A172 (cell line): ENCODE results near the gene MTFMT. TPM values are rescaled to one million over a fixed set of nuclear protein-coding genes. Genes with fewer than 3 reads are reported as not detected.

Experiments
- DNase-seq: peaks from one replicate; pipeline ENCODE4 v3.0.0-alpha.2; 2015; ENCODE audit warnings: low spot score
- total RNA-seq: library from RNA; depleted of rRNA; stranded (reverse); fragments of >200 nt; shearing (Covaris generic); gene quantifications from 2 replicates; pipeline ENCODE4 v1.2.3, GENCODE V29; 2014; rRNA removed

The MTFMT gene
- total RNA-seq, 1 experiment from 2014 or later: 47.1 TPM

- no peak for DNase-seq
These were observed 42.3 kb downstream of the MTFMT start for GRCh38 chr15:64987136-64987535.

- DNase-seq: peak; percentile 5
These were observed 43.9 kb downstream of the MTFMT start for GRCh38 chr15:64985366-64986033.

- no peak for DNase-seq
These were observed 47.0 kb downstream of the MTFMT start for GRCh38 chr15:64982472-64982871.

- no peak for DNase-seq
These were observed 47.5 kb downstream of the MTFMT start for GRCh38 chr15:64981812-64982431.

DNA sequence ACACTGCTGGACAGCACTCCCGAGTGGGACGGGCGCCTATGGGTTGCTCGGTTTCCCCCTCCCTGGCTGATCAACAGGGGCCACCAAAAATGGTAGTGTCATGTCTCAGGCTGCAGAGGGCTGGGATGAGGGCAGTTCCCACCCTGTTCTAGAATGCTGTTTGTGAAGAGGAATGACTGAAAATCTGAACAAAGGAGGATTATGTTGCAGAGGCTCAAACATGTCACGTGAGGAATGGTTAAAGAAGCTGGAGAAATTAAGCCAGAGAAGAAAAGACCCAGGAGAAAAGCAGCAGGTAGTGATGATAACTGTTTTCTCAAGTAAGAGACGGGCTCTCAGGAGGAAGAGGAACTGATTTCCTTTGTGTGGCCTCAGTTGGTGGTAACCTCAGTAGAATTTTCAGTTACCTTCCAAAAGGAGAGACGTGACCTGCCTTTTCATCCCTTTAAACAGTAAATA is 50.2 kb downstream of the MTFMT start:
- DNase-seq: no peak

DNA sequence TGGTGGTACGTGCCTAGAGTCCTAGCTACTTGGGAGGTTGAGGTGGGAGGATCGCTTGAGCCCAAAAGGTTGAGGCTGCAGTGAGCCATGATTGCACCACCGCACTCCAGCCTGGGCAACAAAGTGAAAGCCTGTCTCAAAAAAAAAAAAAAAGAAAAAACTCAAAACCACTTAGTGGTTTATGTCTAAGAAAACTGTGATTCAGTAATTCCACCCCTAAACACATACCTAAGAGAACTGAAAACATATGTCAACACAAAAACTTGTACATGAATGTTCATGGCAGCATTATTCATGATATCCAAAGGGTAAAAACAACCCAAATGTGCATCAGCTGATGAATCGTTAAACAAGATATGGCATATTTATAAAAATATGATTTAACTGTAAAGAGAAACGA is 54.0 kb downstream of the MTFMT start:
- no peak for DNase-seq

DNA sequence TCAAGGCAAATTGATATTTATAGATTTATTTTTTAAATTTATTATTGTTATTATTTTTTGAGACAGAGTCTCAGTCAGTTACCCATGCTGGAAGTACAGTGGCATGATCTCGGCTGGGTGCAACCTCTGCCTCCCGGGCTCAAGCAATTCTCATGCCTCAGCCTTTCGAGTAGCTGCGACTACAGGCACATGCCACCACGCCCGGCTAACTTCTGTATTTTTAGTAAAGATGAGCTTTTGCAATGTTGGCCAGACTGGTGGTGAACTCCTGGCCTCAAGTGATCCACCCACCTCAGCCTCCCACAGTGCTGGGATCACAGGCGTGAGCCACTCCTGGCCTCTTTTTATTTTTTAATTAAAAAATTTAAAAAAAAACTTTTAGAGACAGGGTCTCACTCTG is 58.7 kb downstream of the MTFMT start:
- DNase-seq: no peak

GRCh38 chr15:64969401-64969800 is 60.0 kb downstream of the MTFMT start:
- no peak for DNase-seq

DNA sequence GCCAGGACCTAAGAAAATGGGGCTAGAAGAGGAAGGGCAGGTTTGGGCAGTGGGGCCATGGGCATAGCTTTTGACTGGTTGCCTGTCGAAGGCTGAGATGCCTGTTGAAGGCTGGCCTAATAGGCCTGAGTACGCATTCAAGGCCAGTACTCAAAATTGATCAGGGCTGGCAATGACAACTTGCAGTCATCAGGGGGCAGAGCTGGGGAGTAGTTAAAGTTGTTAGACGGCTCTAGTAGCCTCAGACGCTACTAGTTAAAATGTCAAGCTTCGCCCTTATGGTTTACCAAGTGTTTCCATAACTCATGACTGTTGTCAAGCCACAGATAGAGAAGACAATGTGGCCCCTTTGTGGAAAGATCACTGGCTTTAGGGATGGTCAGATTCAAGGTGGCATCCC is 68.4 kb downstream of the MTFMT start:
- no peak for DNase-seq

GRCh38 chr15:64960153-64960552 is 69.3 kb downstream of the MTFMT start:
- DNase-seq: no peak

- DNase-seq: no peak
These were observed 70.3 kb downstream of the MTFMT start for GRCh38 chr15:64959128-64959527.

GRCh38 chr15:64954395-64954794 is 75.0 kb downstream of the MTFMT start:
- DNase-seq: no peak

DNA sequence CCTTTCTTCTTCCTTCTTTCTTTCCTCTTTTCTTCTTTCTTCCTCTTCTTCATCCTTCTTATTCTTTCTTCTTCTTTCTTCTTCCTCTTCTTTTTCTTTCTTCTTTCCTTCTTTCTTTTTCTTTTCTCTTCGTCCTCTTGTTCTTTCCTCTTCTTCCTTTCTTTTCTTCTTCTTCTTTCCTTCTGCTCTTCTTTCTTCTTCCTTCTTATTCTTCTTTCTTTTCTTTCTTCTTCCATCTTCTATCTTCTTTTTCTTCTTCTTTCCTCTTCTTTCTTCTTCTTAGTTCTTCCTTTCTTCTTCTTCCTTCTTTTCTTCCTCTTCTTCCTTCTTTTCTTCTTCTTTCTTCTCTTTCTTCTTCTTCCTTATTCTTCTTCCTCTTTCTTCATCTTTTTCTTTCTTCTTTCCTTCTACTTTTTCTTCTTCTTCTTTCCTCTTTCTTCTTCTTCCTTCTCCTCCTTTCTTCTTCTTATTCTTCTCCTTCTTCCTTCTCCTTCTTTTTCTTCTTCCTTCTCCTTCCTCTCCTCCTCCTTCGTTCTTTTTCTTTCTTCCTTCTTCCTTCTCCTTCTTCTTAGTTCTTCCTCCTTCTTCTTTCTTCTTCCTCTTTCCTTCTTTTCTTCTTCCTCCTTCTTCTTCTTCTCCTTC is 77.5 kb downstream of the MTFMT start:
- DNase-seq: no peak

Other genes starting within 250 kb of the MTFMT start
- gene PIF1, start 204.0 kb downstream of the MTFMT start, total RNA-seq: 11.0 and 15.1 TPM in 2 replicates
- gene PLEKHO2, start 187.7 kb downstream of the MTFMT start, total RNA-seq: 15.2 and 24.3 TPM in 2 replicates
- gene ANKDD1A, start 117.7 kb downstream of the MTFMT start, total RNA-seq: 5.9 and 15.7 TPM in 2 replicates
- 102 and 113 TPM in 2 replicates for gene SPG21, start 39.7 kb downstream of the MTFMT start, total RNA-seq
- gene SLC51B, start 15.7 kb upstream of the MTFMT start, total RNA-seq: not detected in 2 replicates
- gene RASL12, start 38.4 kb upstream of the MTFMT start, total RNA-seq: not detected in 2 replicates
- not detected in 2 replicates for gene KBTBD13, start 47.1 kb upstream of the MTFMT start, total RNA-seq
- 0.05 and 0.65 TPM in 2 replicates for gene UBAP1L, start 85.6 kb upstream of the MTFMT start, total RNA-seq
- 18.2 and 18.7 TPM in 2 replicates for gene PDCD7, start 104.2 kb upstream of the MTFMT start, total RNA-seq
- gene CLPX, start 155.7 kb upstream of the MTFMT start, total RNA-seq: 27.1 and 34.7 TPM in 2 replicates
- gene CILP, start 181.8 kb upstream of the MTFMT start, total RNA-seq: not detected in 2 replicates